Neural progenitor cell (in vitro differentiated cells): Measurements from ENCODE around the gene MBTPS2. TPM values are rescaled to one million over a fixed set of nuclear protein-coding genes. Genes with fewer than 3 reads are reported as not detected.

Source experiments
- DNase-seq: peaks from one replicate; pipeline ENCODE4 v3.0.0-alpha.2; 2016; ENCODE audit warnings: low spot score
- H2AFZ ChIP-seq: fragments of 200-600 bp; sonication (generic); replicated peaks from 2 replicates; pipeline ENCODE4 v1.6.1; 2016; ENCODE audit warnings: antibody characterized with exemption
- H3F3A ChIP-seq: fragments of 200-600 bp; sonication (generic); 2 replicates; pipeline ENCODE4 v1.6.1; 2016; ENCODE audit warnings: antibody characterized with exemption, low read depth
- H3K27ac ChIP-seq: fragments of 200-600 bp; sonication (generic); 2 replicates; pipeline ENCODE4 v1.5.1; 2016; ENCODE audit warnings: mild to moderate bottlenecking
- H3K27me3 ChIP-seq: fragments of 200-600 bp; sonication (generic); 2 replicates; pipeline ENCODE4 v1.6.1; 2016; ENCODE audit warnings: mild to moderate bottlenecking, moderate library complexity
- H3K36me3 ChIP-seq: fragments of 200-600 bp; sonication (generic); 2 replicates; pipeline ENCODE4 v1.5.1; 2016
- H3K4me1 ChIP-seq: fragments of 200-600 bp; sonication (generic); 2 replicates; pipeline ENCODE4 v1.6.1; 2016; ENCODE audit warnings: mixed run types
- H3K4me2 ChIP-seq: fragments of 200-600 bp; sonication (generic); 2 replicates; pipeline ENCODE4 v1.6.1; 2016
- H3K4me3 ChIP-seq: fragments of 200-600 bp; sonication (generic); 2 replicates; pipeline ENCODE4 v1.5.1; 2016
- H3K79me2 ChIP-seq: fragments of 200-600 bp; sonication (generic); 2 replicates; pipeline ENCODE4 v1.6.1; 2016; ENCODE audit warnings: low read depth
- H3K9ac ChIP-seq: fragments of 200-600 bp; sonication (generic); 2 replicates; pipeline ENCODE4 v1.6.1; 2016
- H3K9me3 ChIP-seq: fragments of 200-600 bp; sonication (generic); 2 replicates; pipeline ENCODE4 v1.5.1; 2016; ENCODE audit warnings: low read depth
- H4K20me1 ChIP-seq: fragments of 200-600 bp; sonication (generic); 2 replicates; pipeline ENCODE4 v1.6.1; 2016; ENCODE audit warnings: low read depth
- H3K27ac Mint-ChIP-seq: 3 replicates; pipeline ENCODE4 v1.8.0; 2021; ENCODE audit warnings: mixed read lengths
- H3K27me3 Mint-ChIP-seq: 2 replicates; pipeline ENCODE4 v1.8.0; 2022; ENCODE audit warnings: low read depth, mild to moderate bottlenecking, inconsistent platforms, moderate library complexity, mixed read lengths; ENCODE audit not compliant: insufficient read depth
- H3K36me3 Mint-ChIP-seq: 3 replicates; pipeline ENCODE4 v1.8.0; 2021; ENCODE audit warnings: mixed read lengths
- H3K4me1 Mint-ChIP-seq: 3 replicates; pipeline ENCODE4 v1.8.0; 2021; ENCODE audit warnings: mixed read lengths
- H3K4me3 Mint-ChIP-seq: 3 replicates; pipeline ENCODE4 v1.8.0; 2021; ENCODE audit warnings: mild to moderate bottlenecking, moderate library complexity, mixed read lengths
- H3K9me3 Mint-ChIP-seq: 3 replicates; pipeline ENCODE4 v1.8.0; 2020; ENCODE audit warnings: mixed read lengths
- EZH2 ChIP-seq: fragments of 200-600 bp; sonication (generic); IDR thresholded peaks from 2 replicates; pipeline ENCODE4 v1.6.1; 2017; ENCODE audit warnings: antibody characterized with exemption, mild to moderate bottlenecking, moderate library complexity
- EZH2phosphoT487 ChIP-seq: fragments of 200-600 bp; sonication (generic); IDR thresholded peaks from 2 replicates; pipeline ENCODE4 v1.6.1; 2017; ENCODE audit warnings: antibody characterized with exemption
- total RNA-seq: library from RNA; depleted of rRNA; stranded (reverse); fragments of >200 nt; gene quantifications from 2 replicates; pipeline ENCODE4 v1.2.3, GENCODE V29; 2015; ENCODE audit warnings: low replicate concordance
- TF ChIP-seq, protein P1 (sequence below): fragments of 200-600 bp; sonication (generic); IDR thresholded peaks from 2 replicates; pipeline ENCODE4 v1.5.1; 2017; ENCODE audit warnings: antibody characterized with exemption, mild to moderate bottlenecking

MBTPS2 gene
- total RNA-seq, 1 donor from 2014 or later: 8.4 TPM

DNA sequence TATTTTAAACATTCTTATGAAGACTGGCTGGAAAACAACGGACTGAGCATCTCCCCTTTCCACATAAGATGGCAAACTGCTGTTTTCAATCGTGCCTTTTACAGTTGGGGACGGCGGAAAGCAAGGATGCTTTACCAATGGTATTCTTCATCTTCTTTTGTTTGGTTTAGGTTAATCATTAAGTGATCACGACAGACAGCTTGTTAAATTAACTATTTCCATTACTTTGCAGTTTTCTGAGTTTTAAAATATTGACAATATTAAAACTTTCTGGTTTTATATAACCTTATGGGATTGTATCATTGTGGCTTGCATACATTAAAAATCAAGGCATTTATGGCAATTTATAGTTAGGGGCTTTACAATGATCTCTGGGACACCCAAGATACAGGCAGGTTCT lies 3.8 kb downstream of the MBTPS2 start:
- H3K36me3 ChIP-seq: no peaks in the 10 kb centered on the region
- DNase-seq: no peak
- no peaks in the 10 kb centered on the region for H4K20me1 ChIP-seq
- peaks cover 14% of the 10 kb centered on the region for H3K79me2 ChIP-seq
- Mint-ChIP-seq H3K4me1 (peaks cover 6% of the 10 kb centered on the region), H3K4me3 (no peak overlapping the region), H3K27ac (no peak overlapping the region), H3K36me3 (peaks cover 4% of the 10 kb centered on the region), H3K27me3 (no peaks in the 10 kb centered on the region), H3K9me3 (peaks cover 6% of the 10 kb centered on the region)
- no peak overlapping the region for H3K4me3 ChIP-seq
- H3F3A ChIP-seq: no peaks in the 10 kb centered on the region
- TF ChIP-seq EZH2 (no peak), EZH2phosphoT487 (no peak)
- TF ChIP-seq, protein P1, sequence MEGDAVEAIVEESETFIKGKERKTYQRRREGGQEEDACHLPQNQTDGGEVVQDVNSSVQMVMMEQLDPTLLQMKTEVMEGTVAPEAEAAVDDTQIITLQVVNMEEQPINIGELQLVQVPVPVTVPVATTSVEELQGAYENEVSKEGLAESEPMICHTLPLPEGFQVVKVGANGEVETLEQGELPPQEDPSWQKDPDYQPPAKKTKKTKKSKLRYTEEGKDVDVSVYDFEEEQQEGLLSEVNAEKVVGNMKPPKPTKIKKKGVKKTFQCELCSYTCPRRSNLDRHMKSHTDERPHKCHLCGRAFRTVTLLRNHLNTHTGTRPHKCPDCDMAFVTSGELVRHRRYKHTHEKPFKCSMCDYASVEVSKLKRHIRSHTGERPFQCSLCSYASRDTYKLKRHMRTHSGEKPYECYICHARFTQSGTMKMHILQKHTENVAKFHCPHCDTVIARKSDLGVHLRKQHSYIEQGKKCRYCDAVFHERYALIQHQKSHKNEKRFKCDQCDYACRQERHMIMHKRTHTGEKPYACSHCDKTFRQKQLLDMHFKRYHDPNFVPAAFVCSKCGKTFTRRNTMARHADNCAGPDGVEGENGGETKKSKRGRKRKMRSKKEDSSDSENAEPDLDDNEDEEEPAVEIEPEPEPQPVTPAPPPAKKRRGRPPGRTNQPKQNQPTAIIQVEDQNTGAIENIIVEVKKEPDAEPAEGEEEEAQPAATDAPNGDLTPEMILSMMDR: no peak
- H3K27me3 ChIP-seq: no peaks in the 10 kb centered on the region
- no peak overlapping the region for H2AFZ ChIP-seq
- no peak overlapping the region for H3K27ac ChIP-seq
- no peaks in the 10 kb centered on the region for H3K4me1 ChIP-seq
- H3K9ac ChIP-seq: no peak overlapping the region
- H3K9me3 ChIP-seq: no peaks in the 10 kb centered on the region
- H3K4me2 ChIP-seq: no peak overlapping the region

DNA sequence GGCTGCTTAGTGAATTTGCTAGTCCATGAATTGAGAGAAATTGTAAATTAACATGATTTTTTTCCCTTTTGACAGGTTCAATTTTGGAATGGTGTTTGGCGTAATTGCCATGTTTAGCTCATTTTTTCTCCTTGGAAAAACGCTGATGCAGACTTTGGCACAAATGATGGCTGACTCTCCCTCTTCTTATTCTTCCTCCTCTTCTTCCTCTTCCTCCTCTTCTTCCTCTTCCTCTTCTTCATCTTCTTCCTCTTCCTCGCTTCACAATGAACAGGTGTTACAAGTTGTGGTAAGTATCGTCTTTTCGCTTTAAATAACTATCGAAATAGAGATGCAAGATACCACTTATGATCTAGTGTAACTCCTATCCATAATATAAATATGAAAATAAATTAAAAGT lies 5.7 kb downstream of the MBTPS2 start:
- no peak for DNase-seq
- H3K36me3 ChIP-seq: no peaks in the 10 kb centered on the region
- Mint-ChIP-seq H3K4me1 (peaks cover 5% of the 10 kb centered on the region), H3K36me3 (peaks cover 4% of the 10 kb centered on the region), H3K4me3 (no peak overlapping the region), H3K9me3 (peaks cover 3% of the 10 kb centered on the region), H3K27ac (no peak overlapping the region), H3K27me3 (no peaks in the 10 kb centered on the region)
- H3K4me1 ChIP-seq: no peaks in the 10 kb centered on the region
- no peaks in the 10 kb centered on the region for H3F3A ChIP-seq
- TF ChIP-seq EZH2phosphoT487 (no peak), EZH2 (no peak)
- TF ChIP-seq, protein P1: no peak
- H3K4me2 ChIP-seq: no peak overlapping the region
- peaks cover 9% of the 10 kb centered on the region for H3K79me2 ChIP-seq
- H4K20me1 ChIP-seq: no peaks in the 10 kb centered on the region
- H3K9ac ChIP-seq: no peak overlapping the region
- no peaks in the 10 kb centered on the region for H3K27me3 ChIP-seq
- no peak overlapping the region for H3K4me3 ChIP-seq
- no peak overlapping the region for H3K27ac ChIP-seq
- no peaks in the 10 kb centered on the region for H3K9me3 ChIP-seq
- no peak overlapping the region for H2AFZ ChIP-seq

DNA sequence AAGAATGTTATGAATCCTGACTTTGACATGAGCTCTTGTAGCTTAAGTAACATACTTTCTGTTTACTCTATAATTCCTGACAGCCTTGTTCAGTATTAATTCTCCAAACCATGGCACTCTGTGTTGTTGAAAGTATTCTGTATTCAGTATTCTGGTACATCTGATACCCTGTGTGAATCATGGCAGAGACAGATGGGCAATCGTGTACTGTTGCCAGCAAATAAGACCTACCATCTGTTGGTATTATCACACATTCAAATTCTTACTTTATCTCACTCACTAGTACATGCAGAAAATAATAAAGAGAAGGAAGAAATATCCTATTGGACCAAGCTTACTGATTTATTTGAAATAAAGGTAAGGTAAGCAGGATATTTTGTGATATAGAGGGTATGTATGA lies 7.9 kb downstream of the MBTPS2 start:
- H3K79me2 ChIP-seq: no peaks in the 10 kb centered on the region

More for the DNA sequence above, 7.9 kb downstream of the MBTPS2 start:
- Histone ChIP-seq H3K4me1 (no peaks in the 10 kb centered on the region), H3K9me3 (no peaks in the 10 kb centered on the region), H2AFZ (no peak overlapping the region), H3K27ac (no peak overlapping the region), H3F3A (no peaks in the 10 kb centered on the region), H4K20me1 (no peaks in the 10 kb centered on the region), H3K4me3 (no peak overlapping the region), H3K36me3 (no peaks in the 10 kb centered on the region), H3K4me2 (no peak overlapping the region), H3K9ac (no peak overlapping the region), H3K27me3 (no peaks in the 10 kb centered on the region)
- Mint-ChIP-seq H3K36me3 (peaks cover 4% of the 10 kb centered on the region), H3K9me3 (no peaks in the 10 kb centered on the region), H3K4me3 (no peak overlapping the region), H3K4me1 (no peaks in the 10 kb centered on the region), H3K27me3 (no peaks in the 10 kb centered on the region), H3K27ac (no peak overlapping the region)
- no peak for DNase-seq
- TF ChIP-seq, protein P1: no peak
- no peak for TF ChIP-seq EZH2phosphoT487
- TF ChIP-seq EZH2: no peak
